H1 (cell line): ENCODE measurements around the gene EPHA10. TPM values are rescaled to one million over a fixed set of nuclear protein-coding genes. Genes with fewer than 3 reads are reported as not detected.

ENCODE experiments used
- CTCF ChIA-PET: fragments of 300-600 bp; sonication (Branson Sonifier 250); formaldehyde crosslinking; loops from one replicate; lab custom pipeline; 2021; ENCODE audit not compliant: partially characterized antibody; lab: Charles Lee
- POLR2A ChIA-PET: fragments of 300-600 bp; sonication (Branson Sonifier 250); formaldehyde crosslinking; loops from one replicate; lab custom pipeline; 2021; ENCODE audit warnings: inconsistent platforms; ENCODE audit not compliant: partially characterized antibody; lab: Charles Lee
- DNase-seq, 2 experiments: peaks; one replicate each; pipeline versions ENCODE4 v3.0.0 to v3.0.0-alpha.2; 2010 to 2022; ENCODE audit warnings: low spot score in 2 of 2, low read depth in 1 of 2, mixed read lengths in 1 of 2
- FAIRE-seq: peaks from 2 replicates; lab custom pipeline; 2011; peaks lifted over from hg19 to GRCh38; lab: Jason Lieb, UNC
- H2AFZ ChIP-seq: 2 replicates; pipeline ENCODE4 v1.8.1; 2012; ENCODE audit warnings: low read length, inconsistent platforms
- H2AK5ac ChIP-seq: 2 replicates; pipeline ENCODE4 v1.6.1; 2013; ENCODE audit warnings: low read depth, low read length
- H2BK120ac ChIP-seq: replicated peaks from 2 replicates; pipeline ENCODE3; 2013; ENCODE audit warnings: low read depth, low read length, inconsistent platforms
- H2BK12ac ChIP-seq: 2 replicates; pipeline ENCODE4 v1.6.1; 2013; ENCODE audit warnings: low read depth, low read length
- H2BK15ac ChIP-seq: 2 replicates; pipeline ENCODE4 v1.6.1; 2013; ENCODE audit warnings: low read length
- H2BK20ac ChIP-seq: 2 replicates; pipeline ENCODE4 v1.6.1; 2013; ENCODE audit warnings: low read length
- H2BK5ac ChIP-seq: 2 replicates; pipeline ENCODE4 v1.6.1; 2013; ENCODE audit warnings: low read depth, low read length
- H3K14ac ChIP-seq: 2 replicates; pipeline ENCODE4 v1.6.1; 2013; ENCODE audit warnings: inconsistent platforms; ENCODE audit not compliant: insufficient read length
- H3K18ac ChIP-seq: 2 replicates; pipeline ENCODE4 v1.6.1; 2013; ENCODE audit warnings: low read length; ENCODE audit errors: extremely low read depth
- H3K23ac ChIP-seq: 2 replicates; pipeline ENCODE4 v1.6.1; 2013; ENCODE audit warnings: inconsistent platforms; ENCODE audit not compliant: insufficient read length
- H3K23me2 ChIP-seq: 2 replicates; pipeline ENCODE4 v1.6.1; 2013; ENCODE audit warnings: low read depth, low read length
- H3K27ac ChIP-seq: 2 replicates; pipeline ENCODE4 v1.6.1; 2011; ENCODE audit warnings: low read depth, low read length, inconsistent platforms
- H3K27me3 ChIP-seq, 4 experiments: replicated peaks in 1 of 4; 1 replicate in 1 of 4; 2 replicates in 3 of 4; pipeline versions ENCODE4 v1.6.1 to v1.8.1; 2011 to 2013; ENCODE audit warnings: low read length in 3 of 4, mild to moderate bottlenecking in 3 of 4, inconsistent platforms in 2 of 4, mixed read lengths in 2 of 4, moderate library complexity in 1 of 4; ENCODE audit not compliant: control insufficient read depth in 3 of 4, insufficient read depth in 3 of 4; ENCODE audit errors: extremely low read depth in 1 of 4
- H3K36me3 ChIP-seq, 4 experiments: 2 replicates each; pipeline versions ENCODE4 v1.6.1 to v1.8.1; 2011 to 2013; ENCODE audit warnings: mild to moderate bottlenecking in 4 of 4, low read length in 3 of 4, moderate library complexity in 2 of 4, control low read depth in 1 of 4, inconsistent platforms in 1 of 4; ENCODE audit not compliant: insufficient read depth in 4 of 4, control insufficient read depth in 2 of 4
- H3K4ac ChIP-seq: replicated peaks from 2 replicates; pipeline ENCODE3; 2013; ENCODE audit warnings: low read length, low read depth, mixed read lengths, inconsistent platforms; ENCODE audit not compliant: insufficient read length
- H3K4me1 ChIP-seq, 4 experiments: replicated peaks in 1 of 4; 1 replicate in 1 of 4; 2 replicates in 3 of 4; pipeline versions ENCODE4 v1.6.1 to v1.8.1; 2011 to 2013; ENCODE audit warnings: low read length in 3 of 4, inconsistent platforms in 2 of 4, mixed read lengths in 1 of 4; ENCODE audit not compliant: insufficient read depth in 4 of 4, control insufficient read depth in 3 of 4
- H3K4me2 ChIP-seq, 2 experiments: 2 replicates each; pipeline versions ENCODE4 v1.6.1 to v1.8.1; 2011 to 2013; ENCODE audit warnings: low read depth in 2 of 2, low read length in 2 of 2, control low read depth in 1 of 2, inconsistent platforms in 1 of 2, mild to moderate bottlenecking in 1 of 2; ENCODE audit not compliant: insufficient read depth in 1 of 2
- H3K4me3 ChIP-seq, 4 experiments: fragments of 200-600, 300-600 bp in 1 of 4; sonication (generic), shearing (Covaris generic), sonication (Bioruptor Twin) in 1 of 4; 2 replicates each; pipeline versions ENCODE4 v1.5.1 to v1.8.1; 2011 to 2016; ENCODE audit warnings: low read length in 4 of 4, low read depth in 3 of 4, control low read depth in 2 of 4, inconsistent platforms in 2 of 4, mild to moderate bottlenecking in 2 of 4, mixed read lengths in 1 of 4, moderate library complexity in 1 of 4; ENCODE audit not compliant: insufficient read depth in 2 of 4; ENCODE audit errors: extremely low read depth in 1 of 4
- H3K56ac ChIP-seq: replicated peaks from 2 replicates; pipeline ENCODE3; 2013; ENCODE audit warnings: low read depth, mild to moderate bottlenecking, mixed read lengths, low read length, inconsistent platforms; ENCODE audit not compliant: insufficient read length
- H3K79me1 ChIP-seq: 2 replicates; pipeline ENCODE4 v1.6.1; 2013; ENCODE audit warnings: low read depth, low read length, control low read depth
- H3K79me2 ChIP-seq, 2 experiments: 2 replicates each; pipeline versions ENCODE4 v1.6.1 to v1.8.1; 2012 to 2013; ENCODE audit warnings: low read length in 2 of 2, mild to moderate bottlenecking in 2 of 2, inconsistent platforms in 1 of 2; ENCODE audit not compliant: insufficient read depth in 2 of 2, control insufficient read depth in 1 of 2
- H3K9ac ChIP-seq, 4 experiments: replicated peaks in 1 of 4; 1 replicate in 1 of 4; 2 replicates in 3 of 4; pipeline versions ENCODE4 v1.6.1 to v1.8.1; 2011 to 2013; ENCODE audit warnings: low read depth in 3 of 4, low read length in 3 of 4, control low read depth in 2 of 4, mild to moderate bottlenecking in 2 of 4, moderate library complexity in 2 of 4, inconsistent platforms in 1 of 4; ENCODE audit errors: extremely low read depth in 1 of 4
- H3K9me3 ChIP-seq, 2 experiments: 2 replicates each; pipeline versions ENCODE4 v1.6.1 to v1.8.1; 2012 to 2013; ENCODE audit warnings: mild to moderate bottlenecking in 2 of 2, moderate library complexity in 2 of 2, control low read depth in 1 of 2, inconsistent platforms in 1 of 2, low read depth in 1 of 2, low read length in 1 of 2, mixed read lengths in 1 of 2; ENCODE audit not compliant: insufficient read depth in 2 of 2
- H4K20me1 ChIP-seq, 2 experiments: replicated peaks in 1 of 2; 2 replicates each; pipeline versions ENCODE3 to v1.8.1; 2011 to 2013; ENCODE audit warnings: inconsistent platforms in 2 of 2, low read length in 2 of 2, mild to moderate bottlenecking in 1 of 2; ENCODE audit not compliant: insufficient read depth in 2 of 2, control insufficient read depth in 1 of 2
- H4K5ac ChIP-seq: 2 replicates; pipeline ENCODE4 v1.6.1; 2013; ENCODE audit warnings: low read length, low read depth, mixed read lengths, inconsistent platforms; ENCODE audit not compliant: insufficient read length
- H4K8ac ChIP-seq: 2 replicates; pipeline ENCODE4 v1.8.0; 2013; ENCODE audit warnings: mild to moderate bottlenecking, moderate library complexity, low read length, inconsistent platforms; ENCODE audit not compliant: insufficient read depth; ENCODE audit errors: extremely low read depth
- H4K91ac ChIP-seq: replicated peaks from 2 replicates; pipeline ENCODE3; 2013; ENCODE audit warnings: low read length, mixed read lengths, inconsistent platforms; ENCODE audit not compliant: insufficient read length
- CHD1 ChIP-seq: IDR thresholded peaks from 2 replicates; pipeline ENCODE4 v1.6.1; 2012; ENCODE audit warnings: low read depth, low read length, improper control_type of control experiment
- FOSL1 ChIP-seq: IDR thresholded peaks from 2 replicates; pipeline ENCODE4 v1.6.1; 2011; ENCODE audit warnings: mild to moderate bottlenecking, low read depth, low read length, moderate library complexity; ENCODE audit not compliant: insufficient read depth
- POU5F1 ChIP-seq: IDR thresholded peaks from 2 replicates; pipeline ENCODE4 v1.6.1; 2011; ENCODE audit warnings: low read depth, mild to moderate bottlenecking, low read length, moderate library complexity
- RBBP5 ChIP-seq: IDR thresholded peaks from 2 replicates; pipeline ENCODE4 v1.7.1; 2012; ENCODE audit warnings: low read depth, mild to moderate bottlenecking, inconsistent platforms, low read length, moderate library complexity, borderline replicate concordance
- TAF7 ChIP-seq: optimal IDR thresholded peaks from 2 replicates; pipeline ENCODE3; 2011; ENCODE audit warnings: low read depth, mild to moderate bottlenecking, inconsistent platforms, low read length, moderate library complexity, borderline replicate concordance
- TBP ChIP-seq: IDR thresholded peaks from 2 replicates; pipeline ENCODE4 v1.6.1; 2011; ENCODE audit warnings: low read depth, low read length, improper control_type of control experiment
- TEAD4 ChIP-seq: IDR thresholded peaks from 2 replicates; pipeline ENCODE4 v1.6.1; 2012; ENCODE audit warnings: low read depth, low read length, inconsistent platforms, mixed read lengths
- WGBS, 2 experiments: shearing (Covaris generic) in 1 of 2; methylation state at CpG; one replicate each; pipeline versions ENCODE4 v1.1.6 to v1.1.7; 2013 to 2015; ENCODE audit warnings: low lambda C conversion rate in 2 of 2, mixed read lengths in 2 of 2, inconsistent platforms in 1 of 2, low coverage in 1 of 2, missing lambda C conversion rate in 1 of 2; ENCODE audit not compliant: insufficient replicate concordance in 2 of 2, insufficient coverage in 1 of 2, insufficient read length in 1 of 2; ENCODE audit errors: extremely low coverage in 1 of 2, missing lambda C conversion rate in 1 of 2; 5-methylcytosine and 5-hydroxymethylcytosine counted together
- polyA plus RNA-seq, 7 experiments: library from polyadenylated mRNA; depleted of rRNA in 3 of 7; stranded (reverse) in 5 of 7; unstranded in 2 of 7; fragments of >200 nt in 5 of 7; fragments of 200-250 nt in 2 of 7; gene quantifications; 1 replicate in 5 of 7; 2 replicates in 1 of 7; 4 replicates in 1 of 7; pipeline versions ENCODE4 v1.2.1 to v1.2.3, GENCODE V29; 2011 to 2013; ENCODE audit warnings: missing spikeins in 2 of 7, mixed read lengths in 2 of 7
- total RNA-seq: library from RNA; stranded (reverse); fragmentation: NEBNext Ultra II Directional; extraction: Animal tissue kit (Norgen Biotek cat#: 25700); gene quantifications from 2 replicates; pipeline ENCODE4 v1.2.1, GENCODE V29; 2021
- TF ChIP-seq, protein P1 (sequence below): IDR thresholded peaks from 2 replicates; pipeline ENCODE4 v1.6.1; 2012; ENCODE audit warnings: low read length, inconsistent platforms

EPHA10 gene
- total and polyA plus RNA-seq, 2 of the 8 experiments (the other 6 are each of a cell fraction or from before 2014, with no cell fraction given), result 0.54 to 1.0 TPM

DNA sequence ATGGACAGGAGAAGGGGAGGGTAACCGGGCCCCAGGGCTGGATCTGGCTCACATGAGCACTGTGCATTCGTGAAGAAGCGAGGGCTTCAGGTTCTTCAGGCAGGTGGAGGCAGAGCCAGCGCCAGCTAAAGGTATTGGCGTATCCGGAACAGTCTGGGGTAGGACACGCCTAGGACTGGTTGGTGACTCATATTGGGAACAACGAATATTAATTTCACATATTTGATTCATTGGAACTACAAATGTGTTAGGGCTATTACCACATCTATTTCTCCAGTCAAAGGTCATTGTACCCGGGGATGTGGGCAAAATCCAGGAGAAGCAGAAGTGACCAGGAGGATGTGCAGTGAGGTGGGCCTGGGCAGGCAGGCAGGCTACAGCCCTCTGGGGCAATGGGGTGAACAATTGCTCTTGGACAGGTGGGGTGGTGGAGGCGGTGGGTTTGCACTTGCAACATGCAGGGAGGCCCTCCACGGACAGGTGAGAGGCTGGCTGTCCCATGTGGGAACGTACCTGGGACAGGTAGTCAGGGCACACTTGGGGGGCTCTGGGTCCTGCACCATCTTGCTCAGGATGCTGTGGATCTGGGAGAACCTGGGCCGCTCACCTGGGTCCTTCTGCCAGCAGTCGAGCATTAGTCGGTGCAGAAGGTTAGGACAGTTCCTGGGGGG, 45.9 kb downstream of the EPHA10 start:
- no peaks in the 10 kb centered on the region for H3K79me1 ChIP-seq
- no peak overlapping the region for H3K4me3 ChIP-seq
- no peak overlapping the region for H2BK15ac ChIP-seq
- H3K27ac ChIP-seq, result no peak overlapping the region
- CTCF ChIA-PET, result no interaction called here
- H3K27me3 ChIP-seq, result no peaks in the 10 kb centered on the region
- no peak overlapping the region for H3K9ac ChIP-seq
- no peaks in the 10 kb centered on the region for H3K79me2 ChIP-seq
- no peak overlapping the region; the same call in 1 of the 2 replicates for H4K8ac ChIP-seq
- H3K36me3 ChIP-seq, result no peaks in the 10 kb centered on the region
- no peak overlapping the region for H2BK5ac ChIP-seq
- no peaks in the 10 kb centered on the region for H4K20me1 ChIP-seq
- 84% methylated on average over 12 of the region's 15 CpGs; no CpG with 5 or more reads in 1 of the 2 experiments for WGBS, 2 experiments
- no peak overlapping the region for H2BK12ac ChIP-seq
- H3K18ac ChIP-seq, result no peak overlapping the region
- H3K14ac ChIP-seq, result no peak overlapping the region
- H2AK5ac ChIP-seq, result no peak overlapping the region
- no peak overlapping the region for H2BK20ac ChIP-seq
- no peak overlapping the region for H3K23ac ChIP-seq
- no peak overlapping the region for H3K4ac ChIP-seq
- H2BK120ac ChIP-seq, result no peak overlapping the region
- no peak overlapping the region for H2AFZ ChIP-seq
- TF ChIP-seq TEAD4 (no peak), TAF7 (no peak), POU5F1 (no peak), FOSL1 (no peak), RBBP5 (no peak), TBP (no peak), CHD1 (no peak)
- TF ChIP-seq, protein P1, sequence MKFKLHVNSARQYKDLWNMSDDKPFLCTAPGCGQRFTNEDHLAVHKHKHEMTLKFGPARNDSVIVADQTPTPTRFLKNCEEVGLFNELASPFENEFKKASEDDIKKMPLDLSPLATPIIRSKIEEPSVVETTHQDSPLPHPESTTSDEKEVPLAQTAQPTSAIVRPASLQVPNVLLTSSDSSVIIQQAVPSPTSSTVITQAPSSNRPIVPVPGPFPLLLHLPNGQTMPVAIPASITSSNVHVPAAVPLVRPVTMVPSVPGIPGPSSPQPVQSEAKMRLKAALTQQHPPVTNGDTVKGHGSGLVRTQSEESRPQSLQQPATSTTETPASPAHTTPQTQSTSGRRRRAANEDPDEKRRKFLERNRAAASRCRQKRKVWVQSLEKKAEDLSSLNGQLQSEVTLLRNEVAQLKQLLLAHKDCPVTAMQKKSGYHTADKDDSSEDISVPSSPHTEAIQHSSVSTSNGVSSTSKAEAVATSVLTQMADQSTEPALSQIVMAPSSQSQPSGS, result no peak
- TF ChIP-seq, all 59 proteins: peak for 0
- Histone ChIP-seq H4K5ac (no peak overlapping the region), H3K4me2 (no peak overlapping the region), H4K91ac (no peak overlapping the region), H3K23me2 (no peaks in the 10 kb centered on the region), H3K9me3 (no peaks in the 10 kb centered on the region), H3K56ac (no peak overlapping the region), H3K4me1 (peaks cover 0 to 7% (median 4%) of the 10 kb centered on the region in 4 experiments; a peak in 3 of 7 replicates)
- DNase-seq (no peak), FAIRE-seq (no peak)
- POLR2A ChIA-PET, result interaction anchor here (1.4 to 2.8 kb wide), 3 partner anchors 9 to 11 kb away, joined by 3 to 11 read pairs (median 6); no protein-coding TSS in a partner anchor
